Suprapubic skin (tissue), 2 donors: ENCODE results near the gene ARID1B.

ENCODE experiments used
- EP300 ChIP-seq: sonication (generic); formaldehyde crosslinking; IDR thresholded peaks from one replicate; pipeline ENCODE4 v1.6.1; 2017; ENCODE audit warnings: antibody characterized with exemption
- POLR2A ChIP-seq, 2 donors: fragments of 450-650 bp; IDR thresholded peaks; one replicate each; pipeline ENCODE4 v1.6.1; 2017; ENCODE audit warnings: antibody characterized with exemption in 2 of 2, mild to moderate bottlenecking in 2 of 2, moderate library complexity in 2 of 2

GRCh38 chr6:156901309-156902019, 124.3 kb downstream of the ARID1B start:
- no peak for TF ChIP-seq EP300
- TF ChIP-seq POLR2A (IDR thresholded peaks at IDR 0.05) = no peak
